Right atrium auricular region (tissue), 2 donors: ENCODE data around the gene CPXM2. TPM values are rescaled to one million over a fixed set of nuclear protein-coding genes. Genes with fewer than 3 reads are reported as not detected.

Experiments
- DNase-seq: peaks from one replicate; pipeline ENCODE4 v3.0.0-alpha.2; 2019; ENCODE audit warnings: low spot score
- H3K27ac ChIP-seq, 2 donors: fragments of 200-600 bp; sonication (generic); 1 replicate in 1 of 2; 2 replicates in 1 of 2; pipeline ENCODE4 v1.5.1; 2016 to 2019
- H3K27me3 ChIP-seq, 2 donors: fragments of 200-600 bp; sonication (generic); one replicate each; pipeline versions ENCODE4 v1.5.1 to v1.6.0; 2017 to 2019
- H3K36me3 ChIP-seq: fragments of 200-600 bp; sonication (generic); one replicate; pipeline ENCODE4 v1.5.1; 2016
- H3K4me1 ChIP-seq, 2 donors: fragments of 200-600 bp; sonication (generic); one replicate each; pipeline versions ENCODE4 v1.5.1 to v1.6.0; 2017 to 2019
- H3K4me3 ChIP-seq, 2 donors: fragments of 200-600 bp; sonication (generic); 1 replicate in 1 of 2; 2 replicates in 1 of 2; pipeline ENCODE4 v1.5.1; 2017 to 2019; ENCODE audit warnings: mild to moderate bottlenecking in 1 of 2, moderate library complexity in 1 of 2
- H3K9me3 ChIP-seq, 2 donors: fragments of 200-600 bp; sonication (generic); one replicate each; pipeline ENCODE4 v1.5.1; 2019
- CTCF ChIP-seq, 2 donors: fragments of 200-600 bp; sonication (generic); IDR thresholded peaks; one replicate each; pipeline ENCODE4 v1.5.1; 2019; ENCODE audit warnings: antibody characterized with exemption in 2 of 2
- total RNA-seq, 2 donors: library from RNA; depleted of rRNA; stranded (reverse); fragments of >200 nt; gene quantifications; one replicate each; pipeline ENCODE4 v1.1.0, GENCODE V29; 2016

CPXM2 gene
- total RNA-seq, 2 donors from 2014 or later = 8.3 to 8.5 TPM

- no peak for TF ChIP-seq CTCF (IDR thresholded peaks at IDR 0.05)
- Histone ChIP-seq H3K4me3 (no peak overlapping the region), H3K9me3 (peaks cover 0 to 9% of the 10 kb centered on the region in 2 donors), H3K27me3 (no peaks in the 10 kb centered on the region), H3K36me3 (no peaks in the 10 kb centered on the region), H3K27ac (no peak overlapping the region), H3K4me1 (no peaks in the 10 kb centered on the region)
- no peak for DNase-seq
Observed at GRCh38 chr10:123922126-123922525, 30.5 kb upstream of the CPXM2 start.

GRCh38 chr10:123916775-123917174 is 25.2 kb upstream of the CPXM2 start:
- TF ChIP-seq CTCF (IDR thresholded peaks at IDR 0.05) = no peak
- Histone ChIP-seq H3K9me3 (peaks cover 0 to 9% of the 10 kb centered on the region in 2 donors), H3K4me1 (no peaks in the 10 kb centered on the region), H3K4me3 (no peak overlapping the region), H3K36me3 (no peaks in the 10 kb centered on the region), H3K27me3 (no peaks in the 10 kb centered on the region), H3K27ac (no peak overlapping the region)
- DNase-seq = no peak

GRCh38 chr10:123913688-123914268 is 22.2 kb upstream of the CPXM2 start:
- Histone ChIP-seq H3K36me3 (no peaks in the 10 kb centered on the region), H3K4me1 (no peaks in the 10 kb centered on the region), H3K27ac (no peak overlapping the region), H3K27me3 (no peaks in the 10 kb centered on the region), H3K4me3 (no peak overlapping the region), H3K9me3 (no peaks in the 10 kb centered on the region)
- no peak for TF ChIP-seq CTCF (IDR thresholded peaks at IDR 0.05)
- no peak for DNase-seq

GRCh38 chr10:123912871-123913270 is 21.3 kb upstream of the CPXM2 start:
- Histone ChIP-seq H3K27me3 (no peaks in the 10 kb centered on the region), H3K4me1 (no peaks in the 10 kb centered on the region), H3K27ac (no peak overlapping the region), H3K9me3 (no peaks in the 10 kb centered on the region), H3K4me3 (no peak overlapping the region), H3K36me3 (no peaks in the 10 kb centered on the region)
- no peak for TF ChIP-seq CTCF (IDR thresholded peaks at IDR 0.05)
- no peak for DNase-seq

- no peak overlapping the region for H3K27ac ChIP-seq
- DNase-seq = no peak
- no peaks in the 10 kb centered on the region for H3K4me1 ChIP-seq
- no peak for TF ChIP-seq CTCF (IDR thresholded peaks at IDR 0.05)
- H3K9me3 ChIP-seq = no peaks in the 10 kb centered on the region
- H3K27me3 ChIP-seq = no peaks in the 10 kb centered on the region
- no peaks in the 10 kb centered on the region for H3K36me3 ChIP-seq
- no peak overlapping the region for H3K4me3 ChIP-seq
Observed at GRCh38 chr10:123912466-123912865, 20.9 kb upstream of the CPXM2 start.

- no peaks in the 10 kb centered on the region for H3K4me1 ChIP-seq
- no peak overlapping the region for H3K27ac ChIP-seq
- H3K9me3 ChIP-seq = no peaks in the 10 kb centered on the region
- no peak for DNase-seq
- no peak overlapping the region for H3K4me3 ChIP-seq
- H3K27me3 ChIP-seq = no peaks in the 10 kb centered on the region
- no peaks in the 10 kb centered on the region for H3K36me3 ChIP-seq
- no peak for TF ChIP-seq CTCF (IDR thresholded peaks at IDR 0.05)
Observed at GRCh38 chr10:123911866-123912265, 20.3 kb upstream of the CPXM2 start.
